ENCODE measurements around the gene LENEP.

The LENEP gene

GRCh38 chr1:155038602-155039307, 45.4 kb downstream of the LENEP start:
- H3K4me2 ChIP-seq (ENCODE audit: low read depth, low read length, poor library complexity, severe bottlenecking) = no peak overlapping the region
- H3K27me3 ChIP-seq (ENCODE audit: insufficient read depth, low read length, poor library complexity, severe bottlenecking) = no peaks in the 10 kb centered on the region
- no peaks in the 10 kb centered on the region for H3K36me3 ChIP-seq (ENCODE audit: insufficient read depth, low read length)
- peaks cover 7% of the 10 kb centered on the region for H3K4me1 ChIP-seq (ENCODE audit: insufficient read depth, low read length, poor library complexity, severe bottlenecking)
- H3K9me3 ChIP-seq (ENCODE audit: insufficient read depth, low read depth, low read length) = no peaks in the 10 kb centered on the region
- H3K4me3 ChIP-seq (ENCODE audit: low read length, poor library complexity, severe bottlenecking) = no peak overlapping the region
- TF ChIP-seq EZH2phosphoT487 (IDR thresholded peaks at IDR 0.05; ENCODE audit: borderline replicate concordance) (no peak), CTCF (conservative IDR thresholded peaks at IDR 0.05; ENCODE audit: low read length) (no peak)
- no peak overlapping the region for H3K9ac ChIP-seq (ENCODE audit: low read depth, low read length, poor library complexity, severe bottlenecking)
- no peaks in the 10 kb centered on the region for H4K20me1 ChIP-seq (ENCODE audit: insufficient read depth, low read length, poor library complexity, severe bottlenecking)
- no peaks in the 10 kb centered on the region for H3K79me2 ChIP-seq (ENCODE audit: insufficient read depth, low read length)
- H2AFZ ChIP-seq (ENCODE audit: low read length) = 0 out of 2 replicates have a peak overlapping the region, but pooled peaks have one; percentile 11
- H3F3A ChIP-seq (ENCODE audit: low read depth) = no peaks in the 10 kb centered on the region
- no peaks in the 10 kb centered on the region for H3K9me2 ChIP-seq (replicated peaks; ENCODE audit: low read depth, low read length)

- Histone ChIP-seq H3F3A (ENCODE audit: low read depth) (no peaks in the 10 kb centered on the region), H3K27me3 (ENCODE audit: insufficient read depth, low read length, poor library complexity, severe bottlenecking) (no peaks in the 10 kb centered on the region), H4K20me1 (ENCODE audit: insufficient read depth, low read length, poor library complexity, severe bottlenecking) (no peaks in the 10 kb centered on the region), H3K9me3 (ENCODE audit: insufficient read depth, low read depth, low read length) (no peaks in the 10 kb centered on the region), H3K4me2 (ENCODE audit: low read depth, low read length, poor library complexity, severe bottlenecking) (no peak overlapping the region), H3K4me1 (ENCODE audit: insufficient read depth, low read length, poor library complexity, severe bottlenecking) (peaks cover 8% of the 10 kb centered on the region), H3K36me3 (ENCODE audit: insufficient read depth, low read length) (no peaks in the 10 kb centered on the region), H3K9ac (ENCODE audit: low read depth, low read length, poor library complexity, severe bottlenecking) (no peak overlapping the region), H3K79me2 (ENCODE audit: insufficient read depth, low read length) (no peaks in the 10 kb centered on the region), H2AFZ (ENCODE audit: low read length) (0 out of 2 replicates have a peak overlapping the region, but pooled peaks have one; percentile 11), H3K9me2 (replicated peaks; ENCODE audit: low read depth, low read length) (no peaks in the 10 kb centered on the region), H3K4me3 (ENCODE audit: low read length, poor library complexity, severe bottlenecking) (no peak overlapping the region)
- TF ChIP-seq CTCF (conservative IDR thresholded peaks at IDR 0.05; ENCODE audit: low read length) (no peak), EZH2phosphoT487 (IDR thresholded peaks at IDR 0.05; ENCODE audit: borderline replicate concordance) (no peak)
Observed at GRCh38 chr1:155039308-155039669, 45.9 kb downstream of the LENEP start.

GRCh38 chr1:155040358-155041093, 47.1 kb downstream of the LENEP start:
- Histone ChIP-seq H3K4me2 (ENCODE audit: low read depth, low read length, poor library complexity, severe bottlenecking) (no peak overlapping the region), H2AFZ (ENCODE audit: low read length) (no peak overlapping the region), H4K20me1 (ENCODE audit: insufficient read depth, low read length, poor library complexity, severe bottlenecking) (no peaks in the 10 kb centered on the region), H3K9me3 (ENCODE audit: insufficient read depth, low read depth, low read length) (no peaks in the 10 kb centered on the region), H3K79me2 (ENCODE audit: insufficient read depth, low read length) (no peaks in the 10 kb centered on the region), H3K4me1 (ENCODE audit: insufficient read depth, low read length, poor library complexity, severe bottlenecking) (peaks cover 15% of the 10 kb centered on the region), H3K27me3 (ENCODE audit: insufficient read depth, low read length, poor library complexity, severe bottlenecking) (no peaks in the 10 kb centered on the region), H3K4me3 (ENCODE audit: low read length, poor library complexity, severe bottlenecking) (no peak overlapping the region), H3K36me3 (ENCODE audit: insufficient read depth, low read length) (no peaks in the 10 kb centered on the region), H3K9ac (ENCODE audit: low read depth, low read length, poor library complexity, severe bottlenecking) (no peak overlapping the region), H3F3A (ENCODE audit: low read depth) (no peaks in the 10 kb centered on the region), H3K9me2 (replicated peaks; ENCODE audit: low read depth, low read length) (no peaks in the 10 kb centered on the region)
- TF ChIP-seq EZH2phosphoT487 (IDR thresholded peaks at IDR 0.05; ENCODE audit: borderline replicate concordance) (no peak), CTCF (conservative IDR thresholded peaks at IDR 0.05; ENCODE audit: low read length) (no peak)
